ENCODE measurements around the gene TNFRSF19.

DNA sequence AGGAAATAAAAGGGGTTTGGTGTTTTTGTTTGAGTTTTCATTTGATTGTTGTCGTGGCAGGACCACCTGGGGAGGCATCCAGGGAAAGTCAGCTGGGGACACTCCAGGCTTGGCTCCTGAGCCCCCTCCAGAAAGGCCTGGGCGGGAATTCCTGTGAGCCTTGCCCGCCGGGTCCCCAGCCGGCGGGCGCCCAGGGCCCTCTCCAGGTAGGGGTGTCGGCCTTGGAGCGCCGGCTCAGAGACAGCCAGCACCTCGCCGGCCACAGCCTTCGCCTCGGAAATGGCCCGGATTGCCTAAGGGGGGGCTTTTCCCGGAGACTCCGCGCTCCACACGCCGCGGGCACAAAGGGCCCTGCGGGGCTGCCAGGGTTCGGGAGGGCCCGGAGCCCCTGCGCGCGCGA, 125.0 kb downstream of the TNFRSF19 start:
- TF ChIP-seq POLR2AphosphoS5 (IDR thresholded peaks at IDR 0.05) (no peak), POLR2A (IDR thresholded peaks at IDR 0.05) (no peak)

Measured in stomach (tissue), 4 donors.